ENCODE data around the gene CREB3L2. TPM values are rescaled to one million over a fixed set of nuclear protein-coding genes. Genes with fewer than 3 reads are reported as not detected.
A peak's percentile ranks its signal among the peaks of the same experiment; 100 is the strongest.

CREB3L2 gene
- total and polyA plus RNA-seq, 10 of the 15 experiments (the other 5 are each of a cell fraction or from before 2014, with no cell fraction given): 6.4 to 67.1 (median 26.2) TPM

GRCh38 chr7:137986252-137987017 is 15.5 kb downstream of the CREB3L2 start (continued):
- TF ChIP-seq RAD21 (IDR thresholded peaks at IDR 0.05; ENCODE audit: insufficient read depth, low read depth, low read length): 0 out of 2 replicates have a peak, but pooled peaks have one; percentile 20
- no peak for TF ChIP-seq GABPA (IDR thresholded peaks at IDR 0.05; ENCODE audit: low read depth)
- TF ChIP-seq SREBF2 (IDR thresholded peaks at IDR 0.05; ENCODE audit: low read length): no peak
- TF ChIP-seq CBX3 (IDR thresholded peaks at IDR 0.05; ENCODE audit: borderline replicate concordance, low read depth): no peak
- peak in 1 of 2 experiments; percentile 20; a peak in 1 of 4 replicates for TF ChIP-seq BHLHE40 (IDR thresholded peaks at IDR 0.05; ENCODE audit: borderline replicate concordance in 1 of 2, low read depth in 2 of 2, low read length in 1 of 2)
- no peak for TF ChIP-seq PAX5 (IDR thresholded peaks at IDR 0.05; ENCODE audit: borderline replicate concordance, low read depth, low read length)
- TF ChIP-seq, protein P1, sequence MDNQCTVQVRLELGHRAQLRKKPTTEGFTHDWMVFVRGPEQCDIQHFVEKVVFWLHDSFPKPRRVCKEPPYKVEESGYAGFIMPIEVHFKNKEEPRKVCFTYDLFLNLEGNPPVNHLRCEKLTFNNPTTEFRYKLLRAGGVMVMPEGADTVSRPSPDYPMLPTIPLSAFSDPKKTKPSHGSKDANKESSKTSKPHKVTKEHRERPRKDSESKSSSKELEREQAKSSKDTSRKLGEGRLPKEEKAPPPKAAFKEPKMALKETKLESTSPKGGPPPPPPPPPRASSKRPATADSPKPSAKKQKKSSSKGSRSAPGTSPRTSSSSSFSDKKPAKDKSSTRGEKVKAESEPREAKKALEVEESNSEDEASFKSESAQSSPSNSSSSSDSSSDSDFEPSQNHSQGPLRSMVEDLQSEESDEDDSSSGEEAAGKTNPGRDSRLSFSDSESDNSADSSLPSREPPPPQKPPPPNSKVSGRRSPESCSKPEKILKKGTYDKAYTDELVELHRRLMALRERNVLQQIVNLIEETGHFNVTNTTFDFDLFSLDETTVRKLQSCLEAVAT (IDR thresholded peaks at IDR 0.05): peak; percentile 33; the same call in 1 of the 2 replicates
- TF ChIP-seq, protein P2, sequence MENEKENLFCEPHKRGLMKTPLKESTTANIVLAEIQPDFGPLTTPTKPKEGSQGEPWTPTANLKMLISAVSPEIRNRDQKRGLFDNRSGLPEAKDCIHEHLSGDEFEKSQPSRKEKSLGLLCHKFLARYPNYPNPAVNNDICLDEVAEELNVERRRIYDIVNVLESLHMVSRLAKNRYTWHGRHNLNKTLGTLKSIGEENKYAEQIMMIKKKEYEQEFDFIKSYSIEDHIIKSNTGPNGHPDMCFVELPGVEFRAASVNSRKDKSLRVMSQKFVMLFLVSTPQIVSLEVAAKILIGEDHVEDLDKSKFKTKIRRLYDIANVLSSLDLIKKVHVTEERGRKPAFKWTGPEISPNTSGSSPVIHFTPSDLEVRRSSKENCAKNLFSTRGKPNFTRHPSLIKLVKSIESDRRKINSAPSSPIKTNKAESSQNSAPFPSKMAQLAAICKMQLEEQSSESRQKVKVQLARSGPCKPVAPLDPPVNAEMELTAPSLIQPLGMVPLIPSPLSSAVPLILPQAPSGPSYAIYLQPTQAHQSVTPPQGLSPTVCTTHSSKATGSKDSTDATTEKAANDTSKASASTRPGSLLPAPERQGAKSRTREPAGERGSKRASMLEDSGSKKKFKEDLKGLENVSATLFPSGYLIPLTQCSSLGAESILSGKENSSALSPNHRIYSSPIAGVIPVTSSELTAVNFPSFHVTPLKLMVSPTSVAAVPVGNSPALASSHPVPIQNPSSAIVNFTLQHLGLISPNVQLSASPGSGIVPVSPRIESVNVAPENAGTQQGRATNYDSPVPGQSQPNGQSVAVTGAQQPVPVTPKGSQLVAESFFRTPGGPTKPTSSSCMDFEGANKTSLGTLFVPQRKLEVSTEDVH (IDR thresholded peaks at IDR 0.05; ENCODE audit: low read depth, partially characterized antibody): no peak
- TF ChIP-seq MXI1 (IDR thresholded peaks at IDR 0.05; ENCODE audit: low read depth, low read length): 0 out of 2 replicates have a peak, but pooled peaks have one; percentile 36
- TF ChIP-seq, protein P3, sequence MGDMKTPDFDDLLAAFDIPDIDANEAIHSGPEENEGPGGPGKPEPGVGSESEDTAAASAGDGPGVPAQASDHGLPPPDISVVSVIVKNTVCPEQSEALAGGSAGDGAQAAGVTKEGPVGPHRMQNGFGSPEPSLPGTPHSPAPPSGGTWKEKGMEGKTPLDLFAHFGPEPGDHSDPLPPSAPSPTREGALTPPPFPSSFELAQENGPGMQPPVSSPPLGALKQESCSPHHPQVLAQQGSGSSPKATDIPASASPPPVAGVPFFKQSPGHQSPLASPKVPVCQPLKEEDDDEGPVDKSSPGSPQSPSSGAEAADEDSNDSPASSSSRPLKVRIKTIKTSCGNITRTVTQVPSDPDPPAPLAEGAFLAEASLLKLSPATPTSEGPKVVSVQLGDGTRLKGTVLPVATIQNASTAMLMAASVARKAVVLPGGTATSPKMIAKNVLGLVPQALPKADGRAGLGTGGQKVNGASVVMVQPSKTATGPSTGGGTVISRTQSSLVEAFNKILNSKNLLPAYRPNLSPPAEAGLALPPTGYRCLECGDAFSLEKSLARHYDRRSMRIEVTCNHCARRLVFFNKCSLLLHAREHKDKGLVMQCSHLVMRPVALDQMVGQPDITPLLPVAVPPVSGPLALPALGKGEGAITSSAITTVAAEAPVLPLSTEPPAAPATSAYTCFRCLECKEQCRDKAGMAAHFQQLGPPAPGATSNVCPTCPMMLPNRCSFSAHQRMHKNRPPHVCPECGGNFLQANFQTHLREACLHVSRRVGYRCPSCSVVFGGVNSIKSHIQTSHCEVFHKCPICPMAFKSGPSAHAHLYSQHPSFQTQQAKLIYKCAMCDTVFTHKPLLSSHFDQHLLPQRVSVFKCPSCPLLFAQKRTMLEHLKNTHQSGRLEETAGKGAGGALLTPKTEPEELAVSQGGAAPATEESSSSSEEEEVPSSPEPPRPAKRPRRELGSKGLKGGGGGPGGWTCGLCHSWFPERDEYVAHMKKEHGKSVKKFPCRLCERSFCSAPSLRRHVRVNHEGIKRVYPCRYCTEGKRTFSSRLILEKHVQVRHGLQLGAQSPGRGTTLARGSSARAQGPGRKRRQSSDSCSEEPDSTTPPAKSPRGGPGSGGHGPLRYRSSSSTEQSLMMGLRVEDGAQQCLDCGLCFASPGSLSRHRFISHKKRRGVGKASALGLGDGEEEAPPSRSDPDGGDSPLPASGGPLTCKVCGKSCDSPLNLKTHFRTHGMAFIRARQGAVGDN (IDR thresholded peaks at IDR 0.05): peak; percentile 66
- TF ChIP-seq ZNF274 (IDR thresholded peaks at IDR 0.05; ENCODE audit: insufficient read depth, insufficient read length): no peak
- no peak for TF ChIP-seq HDAC6 (IDR thresholded peaks at IDR 0.05; ENCODE audit: unreplicated experiment)
- no peak for TF ChIP-seq ZNF622 (IDR thresholded peaks at IDR 0.05)
- no peak for TF ChIP-seq HSF1 (IDR thresholded peaks at IDR 0.05; ENCODE audit: low read depth, low read length)
- TF ChIP-seq TARDBP (IDR thresholded peaks at IDR 0.05; ENCODE audit: borderline replicate concordance): no peak
- 0 out of 2 replicates have a peak, but pooled peaks have one; percentile 26 for TF ChIP-seq IRF4 (IDR thresholded peaks at IDR 0.05; ENCODE audit: low read depth, low read length)
- no peak for TF ChIP-seq NFIC (IDR thresholded peaks at IDR 0.05; ENCODE audit: low read depth, low read length)
- TF ChIP-seq USF2 (IDR thresholded peaks at IDR 0.05; ENCODE audit: borderline replicate concordance, low read depth, low read length): no peak
- peak; percentile 43; the same call in 1 of the 2 replicates for TF ChIP-seq TCF12 (IDR thresholded peaks at IDR 0.05; ENCODE audit: low read depth, low read length)

Measured in GM12878 (cell line).